Activated CD8-positive, alpha-beta memory T cell treated with anti-CD3 and anti-CD28 coated beads for 4 hours (primary cell): ENCODE results near the gene SBF2.
"Not testable (repeated sequence)": the region's sequence is repeated elsewhere in the genome, so short reads cannot be mapped to it uniquely, and the experiment has no call there.

Experiments
- DNase-seq, 2 donors: peaks; one replicate each; pipeline ENCODE4 v3.0.0-alpha.2; 2020; ENCODE audit warnings: low read depth in 2 of 2

SBF2 gene

GRCh38 chr11:10017911-10018310 lies 276.1 kb downstream of the SBF2 start:
- no peak for DNase-seq

GRCh38 chr11:10017050-10017449 lies 277.0 kb downstream of the SBF2 start:
- DNase-seq: no peak

- DNase-seq: no peak
Observed at GRCh38 chr11:10012068-10012467, 282.0 kb downstream of the SBF2 start.

GRCh38 chr11:10005955-10006525 lies 288.0 kb downstream of the SBF2 start:
- no peak for DNase-seq

- DNase-seq: no peak
Observed at GRCh38 chr11:10004526-10005113, 289.4 kb downstream of the SBF2 start.

GRCh38 chr11:10002221-10002620 lies 291.8 kb downstream of the SBF2 start:
- no peak for DNase-seq

- DNase-seq: no peak
Observed at GRCh38 chr11:9992306-9992705, 301.7 kb downstream of the SBF2 start.

GRCh38 chr11:9990221-9990973 lies 303.6 kb downstream of the SBF2 start:
- DNase-seq: no peak

GRCh38 chr11:9987303-9987702 lies 306.7 kb downstream of the SBF2 start:
- DNase-seq: not testable (repeated sequence)

- no peak for DNase-seq
Observed at GRCh38 chr11:9982796-9983579, 311.0 kb downstream of the SBF2 start.

GRCh38 chr11:9982127-9982795 lies 311.8 kb downstream of the SBF2 start:
- DNase-seq: no peak

GRCh38 chr11:9980931-9981330 lies 313.1 kb downstream of the SBF2 start:
- no peak for DNase-seq

- no peak for DNase-seq
Observed at GRCh38 chr11:9977554-9977953, 316.5 kb downstream of the SBF2 start.

GRCh38 chr11:9974375-9974774 lies 319.6 kb downstream of the SBF2 start:
- no peak for DNase-seq

GRCh38 chr11:9973921-9974320 lies 320.1 kb downstream of the SBF2 start:
- DNase-seq: no peak

GRCh38 chr11:9972989-9973388 lies 321.0 kb downstream of the SBF2 start:
- DNase-seq: no peak

GRCh38 chr11:9971894-9972293 lies 322.1 kb downstream of the SBF2 start:
- DNase-seq: no peak

- no peak for DNase-seq
Observed at GRCh38 chr11:9969068-9969467, 325.0 kb downstream of the SBF2 start.

GRCh38 chr11:9962722-9963121 lies 331.3 kb downstream of the SBF2 start:
- DNase-seq: no peak

- DNase-seq: no peak
Observed at GRCh38 chr11:9957072-9957471, 336.9 kb downstream of the SBF2 start.

- no peak for DNase-seq
Observed at GRCh38 chr11:9956483-9956882, 337.5 kb downstream of the SBF2 start.

GRCh38 chr11:9955391-9955790 lies 338.6 kb downstream of the SBF2 start:
- DNase-seq: no peak
